Activated CD8-positive, alpha-beta T cell treated with anti-CD3 and anti-CD28 coated beads for 36 hours (primary cell): ENCODE data around the gene LIPG. TPM values are rescaled to one million over a fixed set of nuclear protein-coding genes. Genes with fewer than 3 reads are reported as not detected.

Experiments used
- ATAC-seq: fragments of 200-7000 bp; cut with Tn5 transposase; one replicate; pipeline ENCODE4 v1.10.0; 2021; ENCODE audit warnings: mild to moderate bottlenecking, moderate library complexity
- CTCF ChIA-PET: fragments of 350-600 bp; sonication (Branson Sonifier 250); formaldehyde crosslinking; loops from one replicate; lab custom pipeline; 2021; ENCODE audit warnings: antibody characterized with exemption; lab: Charles Lee
- POLR2A ChIA-PET: fragments of 350-600 bp; sonication (Branson Sonifier 250); formaldehyde crosslinking; loops from one replicate; lab custom pipeline; 2021; ENCODE audit warnings: antibody characterized with exemption; lab: Charles Lee
- DNase-seq: peaks from one replicate; pipeline ENCODE4 v3.0.0-alpha.2; 2020
- H3K27ac Mint-ChIP-seq: one replicate; pipeline ENCODE4 v1.8.0; 2021; ENCODE audit warnings: mild to moderate bottlenecking, mixed read lengths
- H3K27me3 Mint-ChIP-seq: one replicate; pipeline ENCODE4 v1.8.0; 2021; ENCODE audit warnings: mixed read lengths
- H3K36me3 Mint-ChIP-seq: one replicate; pipeline ENCODE4 v1.8.0; 2021; ENCODE audit warnings: low read depth, mixed read lengths
- H3K4me1 Mint-ChIP-seq: one replicate; pipeline ENCODE4 v1.8.0; 2021; ENCODE audit warnings: low read depth, mixed read lengths
- H3K4me3 Mint-ChIP-seq: one replicate; pipeline ENCODE4 v1.8.0; 2021; ENCODE audit warnings: mild to moderate bottlenecking, moderate library complexity, mixed read lengths
- H3K9me3 Mint-ChIP-seq: one replicate; pipeline ENCODE4 v1.8.0; 2021; ENCODE audit warnings: mixed read lengths
- CTCF ChIP-seq: fragments of 200-600 bp; IDR thresholded peaks from one replicate; pipeline ENCODE4 v1.8.0; 2022; ENCODE audit warnings: antibody characterized with exemption, mild to moderate bottlenecking
- intact Hi-C: fragments of 100-400 bp; cut with micrococcal nuclease; formaldehyde crosslinking; loops from one replicate; pipeline ENCODE4 v1.10.0; 2022
- total RNA-seq, 2 experiments: library from RNA; stranded (reverse); gene quantifications; one replicate each; pipeline ENCODE4 v1.2.3, GENCODE V29; 2021

Gene LIPG
- total RNA-seq, 2 experiments from 2014 or later: 0.18 to 0.27 TPM

DNA sequence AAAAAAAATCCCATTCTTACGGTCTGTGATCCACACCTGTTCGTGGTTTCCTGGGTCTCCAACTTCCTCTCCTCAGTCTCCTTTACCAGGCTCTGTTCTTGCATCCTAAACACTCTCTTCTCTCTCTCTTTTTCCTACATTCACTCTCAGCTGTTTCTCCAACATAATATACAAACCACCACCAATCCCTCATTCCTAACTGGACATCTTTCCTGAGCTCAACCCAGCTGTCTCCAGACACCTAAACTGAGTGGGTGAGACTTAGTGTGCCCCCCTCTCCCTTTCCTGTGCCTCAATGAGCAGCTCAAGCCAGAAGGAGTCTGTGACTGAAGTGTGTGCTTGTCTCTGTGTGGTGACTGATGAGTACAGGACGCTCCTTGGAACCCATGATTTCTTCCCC lies 59.4 kb downstream of the LIPG start:
- Mint-ChIP-seq H3K4me1 (no peaks in the 10 kb centered on the region), H3K9me3 (no peaks in the 10 kb centered on the region), H3K27me3 (peaks cover 12% of the 10 kb centered on the region), H3K4me3 (no peak overlapping the region), H3K27ac (no peak overlapping the region), H3K36me3 (no peaks in the 10 kb centered on the region)
- intact Hi-C loops: no loop called here
- no peak for DNase-seq
- POLR2A ChIA-PET: no interaction called here
- CTCF ChIA-PET: no interaction called here
- no peak for ATAC-seq
- no peak for TF ChIP-seq CTCF

DNA sequence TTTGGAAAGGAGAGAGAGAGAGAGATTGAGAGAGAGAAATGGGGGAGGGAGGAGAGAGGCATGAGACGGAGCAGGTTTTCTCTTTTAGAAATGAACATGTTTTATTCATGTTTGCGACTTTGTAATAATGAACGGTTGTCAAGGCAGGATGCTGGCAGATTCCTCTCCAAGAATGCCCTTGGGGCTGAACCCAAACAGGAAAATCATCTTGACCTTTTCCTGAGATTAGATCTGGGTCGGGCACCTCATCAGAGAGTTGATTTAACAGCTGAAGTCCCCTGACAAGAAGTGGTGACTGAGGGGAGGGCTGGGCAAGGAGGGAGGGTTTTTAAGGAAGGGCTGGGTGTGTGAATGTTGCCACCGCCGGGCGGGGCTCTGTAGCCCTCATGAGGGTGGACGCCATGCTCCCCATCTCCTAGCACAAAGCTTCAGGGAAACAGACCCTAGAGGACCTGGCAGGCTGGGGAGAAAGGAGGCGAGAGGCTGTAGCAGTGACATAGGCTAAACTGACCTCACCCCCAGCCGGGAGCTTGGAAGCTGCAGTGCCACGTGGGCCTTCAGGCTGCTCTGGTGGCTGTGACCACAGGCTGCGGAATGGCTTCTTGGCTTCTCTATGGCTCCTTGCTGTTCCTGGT lies 60.0 kb downstream of the LIPG start:
- no peak overlapping the region for H3K4me3 Mint-ChIP-seq
- ChIA-PET POLR2A (no interaction called here), CTCF (no interaction called here)
- intact Hi-C loops: no loop called here
- H3K36me3 Mint-ChIP-seq: no peaks in the 10 kb centered on the region
- no peaks in the 10 kb centered on the region for H3K9me3 Mint-ChIP-seq
- TF ChIP-seq CTCF: no peak
- H3K27me3 Mint-ChIP-seq: peaks cover 12% of the 10 kb centered on the region
- ATAC-seq: no peak
- no peak overlapping the region for H3K27ac Mint-ChIP-seq
- no peaks in the 10 kb centered on the region for H3K4me1 Mint-ChIP-seq
- no peak for DNase-seq

GRCh38 chr18:49623571-49623970 lies 61.7 kb downstream of the LIPG start:
- intact Hi-C loops: no loop called here
- CTCF ChIA-PET: no interaction called here
- POLR2A ChIA-PET: no interaction called here
- no peak for DNase-seq
- no peaks in the 10 kb centered on the region for H3K36me3 Mint-ChIP-seq
- ATAC-seq: no peak
- H3K9me3 Mint-ChIP-seq: no peaks in the 10 kb centered on the region
- peaks cover 12% of the 10 kb centered on the region for H3K27me3 Mint-ChIP-seq
- TF ChIP-seq CTCF: no peak
- H3K27ac Mint-ChIP-seq: no peak overlapping the region
- no peak overlapping the region for H3K4me3 Mint-ChIP-seq
- H3K4me1 Mint-ChIP-seq: no peaks in the 10 kb centered on the region

GRCh38 chr18:49625021-49625691 lies 63.3 kb downstream of the LIPG start:
- POLR2A ChIA-PET: no interaction called here
- CTCF ChIA-PET: interaction anchor here (0.9 kb wide), 1 partner anchor 26 kb away, joined by 3 read pairs; no protein-coding TSS in a partner anchor
- Mint-ChIP-seq H3K36me3 (no peaks in the 10 kb centered on the region), H3K27ac (no peak overlapping the region), H3K4me1 (no peaks in the 10 kb centered on the region), H3K9me3 (no peaks in the 10 kb centered on the region), H3K27me3 (peaks cover 12% of the 10 kb centered on the region), H3K4me3 (no peak overlapping the region)
- no peak for DNase-seq
- intact Hi-C loops: no loop called here
- no peak for ATAC-seq
- no peak for TF ChIP-seq CTCF

GRCh38 chr18:49626842-49627467 lies 65.1 kb downstream of the LIPG start:
- intact Hi-C loops: no loop called here
- no peak overlapping the region for H3K27ac Mint-ChIP-seq
- TF ChIP-seq CTCF: no peak
- H3K4me1 Mint-ChIP-seq: no peaks in the 10 kb centered on the region
- H3K27me3 Mint-ChIP-seq: peaks cover 3% of the 10 kb centered on the region
- CTCF ChIA-PET: no interaction called here
- no peak overlapping the region for H3K4me3 Mint-ChIP-seq
- POLR2A ChIA-PET: no interaction called here
- DNase-seq (no peak), ATAC-seq (no peak)
- no peaks in the 10 kb centered on the region for H3K9me3 Mint-ChIP-seq
- H3K36me3 Mint-ChIP-seq: no peaks in the 10 kb centered on the region
